B cell (primary cell): ENCODE measurements around the gene WNT11.

ENCODE experiments used
- EZH2 ChIP-seq: IDR thresholded peaks from 2 replicates; pipeline ENCODE4 v1.6.1; 2012; ENCODE audit warnings: borderline replicate concordance, low read depth, mild to moderate bottlenecking, moderate library complexity, low read length; ENCODE audit not compliant: insufficient read depth, poor library complexity, severe bottlenecking
- TF ChIP-seq, protein P1 (sequence below): fragments of 200-600 bp; IDR thresholded peaks from one replicate; pipeline ENCODE4 v1.8.0; 2022; ENCODE audit warnings: antibody characterized with exemption, mild to moderate bottlenecking

DNA sequence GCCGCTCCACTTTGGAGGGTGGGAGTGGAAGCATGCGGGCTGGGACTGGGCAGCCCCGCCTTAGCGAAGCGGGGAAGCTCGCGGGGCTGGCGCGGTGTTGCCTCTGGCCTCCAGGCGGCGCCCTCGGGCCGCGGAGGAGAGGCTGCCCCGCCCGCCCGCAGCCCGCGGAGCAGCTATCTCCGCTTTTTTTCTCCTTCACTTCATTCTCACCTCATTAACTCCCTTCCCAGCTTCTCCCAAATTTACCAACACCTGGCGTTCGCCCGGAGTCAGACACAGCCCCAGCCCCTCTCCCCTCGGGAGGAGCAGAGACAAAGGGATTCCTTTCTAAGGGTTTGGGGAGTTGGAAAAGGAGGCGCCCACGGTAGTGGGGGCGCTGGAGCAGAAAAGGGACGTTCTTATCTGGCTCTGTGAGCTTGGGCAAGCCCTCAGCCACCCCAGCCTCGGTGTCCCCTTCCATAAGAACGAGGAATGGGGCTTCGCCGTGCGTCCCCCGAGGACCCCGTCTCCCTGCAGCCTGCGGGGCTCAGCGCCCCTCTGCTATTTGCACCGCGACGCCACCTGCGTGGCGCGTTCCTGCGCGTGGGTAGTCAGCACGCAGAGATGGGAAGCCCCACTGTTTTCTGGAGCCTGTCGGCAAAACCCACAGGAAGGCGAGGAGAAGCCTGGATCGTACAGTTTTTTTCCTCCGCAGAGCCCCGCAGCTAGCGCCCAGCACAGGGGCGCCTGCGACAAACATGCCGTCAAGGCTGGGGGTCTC lies 1.5 kb upstream of the WNT11 start:
- TF ChIP-seq, protein P1, sequence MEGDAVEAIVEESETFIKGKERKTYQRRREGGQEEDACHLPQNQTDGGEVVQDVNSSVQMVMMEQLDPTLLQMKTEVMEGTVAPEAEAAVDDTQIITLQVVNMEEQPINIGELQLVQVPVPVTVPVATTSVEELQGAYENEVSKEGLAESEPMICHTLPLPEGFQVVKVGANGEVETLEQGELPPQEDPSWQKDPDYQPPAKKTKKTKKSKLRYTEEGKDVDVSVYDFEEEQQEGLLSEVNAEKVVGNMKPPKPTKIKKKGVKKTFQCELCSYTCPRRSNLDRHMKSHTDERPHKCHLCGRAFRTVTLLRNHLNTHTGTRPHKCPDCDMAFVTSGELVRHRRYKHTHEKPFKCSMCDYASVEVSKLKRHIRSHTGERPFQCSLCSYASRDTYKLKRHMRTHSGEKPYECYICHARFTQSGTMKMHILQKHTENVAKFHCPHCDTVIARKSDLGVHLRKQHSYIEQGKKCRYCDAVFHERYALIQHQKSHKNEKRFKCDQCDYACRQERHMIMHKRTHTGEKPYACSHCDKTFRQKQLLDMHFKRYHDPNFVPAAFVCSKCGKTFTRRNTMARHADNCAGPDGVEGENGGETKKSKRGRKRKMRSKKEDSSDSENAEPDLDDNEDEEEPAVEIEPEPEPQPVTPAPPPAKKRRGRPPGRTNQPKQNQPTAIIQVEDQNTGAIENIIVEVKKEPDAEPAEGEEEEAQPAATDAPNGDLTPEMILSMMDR, result peak; percentile 98
- no peak for TF ChIP-seq EZH2
